NT2/D1 (cell line): ENCODE results near the gene TBC1D9.

Experiments
- SUZ12 ChIP-seq: IDR thresholded peaks from 2 replicates; pipeline ENCODE4 v1.6.1; 2011; ENCODE audit not compliant: insufficient read length, insufficient read depth; ENCODE audit errors: extremely low read depth
- ZNF274 ChIP-seq: IDR thresholded peaks from 2 replicates; pipeline ENCODE4 v1.6.1; 2011; ENCODE audit warnings: mild to moderate bottlenecking, low read depth, low read length

GRCh38 chr4:140720387-140721304, 35.5 kb downstream of the TBC1D9 start:
- no peak for TF ChIP-seq ZNF274
- TF ChIP-seq SUZ12: no peak
